Stomach smooth muscle (tissue), 2 donors: ENCODE data around the gene PGM2L1.

ENCODE experiments used
- H3K27ac ChIP-seq: one replicate; pipeline ENCODE4 v1.7.0; 2013; ENCODE audit warnings: mild to moderate bottlenecking, low read length, inconsistent platforms
- H3K27me3 ChIP-seq, 2 donors: one replicate each; pipeline ENCODE4 v1.7.0; 2013; ENCODE audit warnings: low read length in 2 of 2; ENCODE audit not compliant: insufficient read depth in 2 of 2, control insufficient read depth in 1 of 2
- H3K36me3 ChIP-seq, 2 donors: one replicate each; pipeline ENCODE4 v1.7.0; 2013; ENCODE audit warnings: low read length in 2 of 2; ENCODE audit not compliant: control insufficient read depth in 2 of 2, insufficient read depth in 2 of 2
- H3K4me1 ChIP-seq: one replicate; pipeline ENCODE4 v1.7.0; 2013; ENCODE audit warnings: low read length; ENCODE audit not compliant: control insufficient read depth, insufficient read depth
- H3K4me3 ChIP-seq, 2 donors: one replicate each; pipeline ENCODE4 v1.7.0; 2013; ENCODE audit warnings: low read length in 2 of 2
- H3K9ac ChIP-seq, 2 donors: one replicate each; pipeline ENCODE4 v1.7.0; 2013; ENCODE audit warnings: low read length in 2 of 2, mild to moderate bottlenecking in 1 of 2
- H3K9me3 ChIP-seq, 2 donors: one replicate each; pipeline ENCODE4 v1.7.0; 2013; ENCODE audit warnings: low read length in 2 of 2; ENCODE audit not compliant: control insufficient read depth in 2 of 2
- donor health status: healthy.
- donor health status: Pancreatic carcinoma.

PGM2L1 gene

DNA sequence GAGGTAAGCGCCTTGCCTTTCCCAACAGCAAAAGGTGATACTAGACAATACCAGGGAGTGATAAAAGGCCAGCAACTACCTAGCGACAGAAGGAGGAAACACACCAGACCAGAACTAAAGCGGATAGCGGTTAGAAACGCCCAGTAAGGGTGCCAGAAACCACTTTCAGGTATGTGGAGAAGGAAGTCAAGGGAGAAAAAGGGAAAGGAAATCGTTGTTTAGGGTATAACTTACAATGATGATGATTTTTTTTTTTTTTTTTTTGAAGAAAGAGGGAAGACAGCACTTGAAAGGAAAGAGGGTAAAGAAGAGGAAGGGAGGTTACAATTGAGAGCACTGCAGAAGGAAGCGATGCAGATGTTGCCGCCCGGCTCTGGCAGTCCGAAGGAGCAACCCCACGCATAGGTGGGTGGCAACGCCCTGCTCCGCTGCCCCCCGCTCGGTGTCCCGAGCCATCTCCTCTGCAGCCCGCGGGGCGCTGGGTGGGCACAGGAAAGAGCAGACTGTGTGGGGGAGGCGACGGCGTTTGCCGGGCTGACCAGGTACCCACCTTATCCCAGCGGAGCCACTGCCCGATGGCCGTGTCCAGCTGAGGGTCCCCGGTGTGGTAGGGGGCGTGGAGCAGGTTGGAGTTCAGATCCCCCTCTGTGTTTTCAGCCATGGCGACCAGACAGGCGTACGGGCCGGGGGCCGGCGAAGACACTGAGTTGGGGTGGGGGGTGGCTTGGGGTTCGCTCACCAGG, 561 bp downstream of the PGM2L1 start:
- Histone ChIP-seq H3K27ac (no peak overlapping the region), H3K9me3 (no peaks in the 10 kb centered on the region), H3K9ac (peak overlapping the region; percentile 58 to 72)

DNA sequence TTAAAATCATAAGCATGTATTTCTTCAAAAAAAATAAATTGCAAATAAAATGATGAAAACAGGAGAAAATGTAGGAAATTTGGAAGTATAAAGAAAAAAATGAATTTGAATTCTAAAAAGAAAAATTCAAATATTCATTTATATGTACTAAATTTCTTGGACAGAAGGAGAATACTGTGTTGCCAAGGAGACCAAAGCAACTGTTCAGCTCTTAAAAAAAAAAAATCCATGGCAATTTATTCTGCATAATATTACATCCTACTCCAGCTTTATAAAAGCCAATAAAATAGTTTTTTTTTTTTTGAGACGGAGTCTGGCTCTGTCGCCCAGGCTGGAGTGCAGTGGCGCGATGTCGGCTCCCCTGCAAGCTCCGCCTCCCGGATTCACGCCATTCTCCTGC, 6.0 kb downstream of the PGM2L1 start:
- Histone ChIP-seq H3K4me1 (no peaks in the 10 kb centered on the region), H3K4me3 (no peak overlapping the region), H3K27ac (no peak overlapping the region), H3K9ac (no peak overlapping the region), H3K9me3 (no peaks in the 10 kb centered on the region), H3K27me3 (no peaks in the 10 kb centered on the region), H3K36me3 (no peaks in the 10 kb centered on the region)

More for the DNA sequence above, 561 bp downstream of the PGM2L1 start:
- Histone ChIP-seq H3K36me3 (no peaks in the 10 kb centered on the region), H3K27me3 (no peaks in the 10 kb centered on the region), H3K4me3 (peak overlapping the region; percentile 92), H3K4me1 (peaks cover 8% of the 10 kb centered on the region)

DNA sequence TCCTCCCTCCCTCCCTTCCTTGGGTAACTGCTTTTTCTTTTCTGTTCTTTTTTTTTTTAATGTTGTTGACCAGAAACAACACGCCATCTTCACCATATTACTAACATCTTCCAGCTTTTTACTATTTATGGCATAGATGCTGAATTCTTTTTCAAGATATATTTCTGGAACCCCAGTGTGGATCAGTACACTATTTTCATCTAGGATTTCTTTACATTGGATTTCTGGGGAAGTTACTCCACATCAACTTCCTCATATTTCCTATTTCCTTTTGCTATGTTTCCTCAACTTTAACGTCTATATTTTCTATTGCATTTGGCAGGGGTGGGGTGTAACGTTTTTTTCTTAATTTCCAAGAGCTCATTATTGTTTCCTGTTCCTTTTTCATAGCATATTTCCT, 7.0 kb downstream of the PGM2L1 start:
- no peaks in the 10 kb centered on the region for H3K4me1 ChIP-seq
- no peaks in the 10 kb centered on the region for H3K9me3 ChIP-seq
- no peak overlapping the region for H3K4me3 ChIP-seq
- H3K27ac ChIP-seq, result no peak overlapping the region
- no peaks in the 10 kb centered on the region for H3K27me3 ChIP-seq
- no peaks in the 10 kb centered on the region for H3K36me3 ChIP-seq
- H3K9ac ChIP-seq, result no peak overlapping the region

DNA sequence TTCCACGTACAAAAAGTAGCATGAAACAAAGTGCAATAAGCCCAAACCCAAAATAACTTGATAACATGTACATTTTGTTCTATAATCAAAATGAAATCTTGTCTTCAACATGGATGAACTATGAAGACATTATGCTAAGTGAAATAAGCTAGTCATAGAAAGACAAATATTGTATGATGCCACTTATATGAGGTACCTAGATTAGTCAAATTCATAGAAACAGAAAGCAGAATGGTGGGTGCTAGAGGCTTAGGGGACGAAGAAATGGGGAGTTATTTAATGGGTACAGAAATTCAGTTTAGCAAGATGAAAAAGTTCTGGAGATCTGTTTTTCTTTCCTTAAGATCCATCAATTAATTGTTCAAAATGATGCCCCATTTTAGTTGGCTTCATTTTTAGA, 7.5 kb downstream of the PGM2L1 start:
- Histone ChIP-seq H3K9ac (no peak overlapping the region), H3K4me3 (no peak overlapping the region), H3K36me3 (no peaks in the 10 kb centered on the region), H3K27ac (no peak overlapping the region), H3K4me1 (no peaks in the 10 kb centered on the region), H3K27me3 (no peaks in the 10 kb centered on the region), H3K9me3 (no peaks in the 10 kb centered on the region)

DNA sequence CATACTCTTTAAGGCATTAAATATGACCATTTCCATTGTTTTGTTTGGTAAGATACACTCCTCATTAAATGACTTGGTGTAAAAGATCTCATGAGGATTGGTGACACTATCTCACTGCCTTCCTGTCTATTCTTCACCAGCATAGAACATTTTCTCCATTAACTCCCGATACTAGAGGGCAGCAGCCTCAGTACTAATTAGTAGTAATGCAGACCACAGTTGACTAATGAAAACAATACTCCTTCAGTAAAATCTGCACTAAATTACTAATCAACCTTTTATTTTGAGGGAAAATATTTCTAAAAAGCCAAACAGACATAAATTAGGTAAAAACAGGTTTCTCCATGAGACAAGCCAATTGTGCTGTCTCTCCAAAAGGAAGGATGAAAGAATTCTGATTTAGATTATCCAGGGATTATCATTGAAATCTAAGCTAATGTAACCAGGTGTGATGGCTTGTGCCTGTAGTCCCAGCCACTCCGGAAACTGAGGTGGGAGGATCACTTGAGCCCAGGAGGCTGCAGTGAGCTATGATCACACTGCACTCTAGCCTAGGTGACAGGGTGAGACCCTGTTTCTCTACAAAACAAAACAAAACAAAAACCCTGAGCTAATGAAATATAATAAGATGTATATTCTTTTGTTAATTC, 9.4 kb downstream of the PGM2L1 start:
- no peaks in the 10 kb centered on the region for H3K4me1 ChIP-seq

DNA sequence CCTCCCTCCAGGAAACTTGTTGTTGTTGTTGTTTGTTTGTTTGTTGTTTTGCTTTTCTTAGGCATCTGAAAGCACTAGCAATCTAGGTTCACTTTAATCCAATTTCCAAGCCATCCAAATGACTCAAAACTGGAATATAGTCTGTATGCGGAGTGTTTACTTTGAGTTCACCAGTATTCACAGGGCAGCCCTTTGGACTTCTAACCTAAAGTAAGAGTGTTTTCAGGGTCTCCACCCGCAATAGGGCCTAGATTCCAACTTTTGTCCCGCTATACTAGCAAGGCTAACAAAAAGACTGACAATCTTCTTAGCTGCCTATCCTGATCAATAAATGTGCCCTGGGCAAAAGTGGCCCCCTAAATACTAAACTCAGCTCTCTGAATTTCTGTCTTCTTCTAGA, 13.6 kb downstream of the PGM2L1 start:
- Histone ChIP-seq H3K4me3 (no peak overlapping the region), H3K9ac (no peak overlapping the region), H3K27me3 (no peaks in the 10 kb centered on the region), H3K36me3 (no peaks in the 10 kb centered on the region), H3K27ac (no peak overlapping the region), H3K4me1 (no peaks in the 10 kb centered on the region), H3K9me3 (no peaks in the 10 kb centered on the region)

More for the DNA sequence above, 9.4 kb downstream of the PGM2L1 start:
- Histone ChIP-seq H3K9me3 (no peaks in the 10 kb centered on the region), H3K4me3 (no peak overlapping the region), H3K36me3 (no peaks in the 10 kb centered on the region), H3K9ac (no peak overlapping the region), H3K27me3 (no peaks in the 10 kb centered on the region), H3K27ac (no peak overlapping the region)

DNA sequence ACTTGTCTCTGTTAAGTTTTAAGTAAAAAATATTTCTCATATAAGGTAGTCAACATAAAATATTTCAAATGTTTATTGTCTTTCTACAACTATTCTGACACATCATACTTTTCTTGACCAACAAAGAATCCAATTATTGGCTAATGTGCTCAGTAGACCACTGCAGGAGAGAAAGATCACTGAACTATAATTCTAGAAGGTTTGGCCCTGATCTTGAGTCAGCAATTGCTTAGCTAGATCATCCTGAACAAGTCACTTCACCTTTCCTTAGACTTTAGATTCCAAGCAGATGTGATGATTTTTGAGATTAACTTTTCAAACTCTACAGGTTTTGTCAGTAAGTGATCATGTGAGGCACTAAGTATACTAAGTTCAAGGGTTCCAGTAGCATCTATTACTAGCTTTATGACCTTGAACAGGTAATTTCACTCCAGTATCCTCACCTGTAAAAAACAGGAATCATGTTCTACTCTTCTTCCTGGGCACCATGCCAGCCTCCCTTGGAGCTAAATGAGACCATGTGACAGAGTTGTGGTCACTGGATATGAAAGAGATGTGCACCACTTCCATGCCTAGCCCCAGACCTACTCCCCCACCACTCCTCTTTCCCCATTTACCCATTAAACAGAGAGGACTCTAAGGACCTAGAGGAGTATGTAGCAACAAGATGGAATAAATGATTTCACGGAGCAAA, 17.3 kb downstream of the PGM2L1 start:
- Histone ChIP-seq H3K27ac (no peak overlapping the region), H3K27me3 (no peaks in the 10 kb centered on the region), H3K36me3 (no peaks in the 10 kb centered on the region), H3K9me3 (no peaks in the 10 kb centered on the region), H3K9ac (no peak overlapping the region), H3K4me1 (no peaks in the 10 kb centered on the region), H3K4me3 (no peak overlapping the region)

DNA sequence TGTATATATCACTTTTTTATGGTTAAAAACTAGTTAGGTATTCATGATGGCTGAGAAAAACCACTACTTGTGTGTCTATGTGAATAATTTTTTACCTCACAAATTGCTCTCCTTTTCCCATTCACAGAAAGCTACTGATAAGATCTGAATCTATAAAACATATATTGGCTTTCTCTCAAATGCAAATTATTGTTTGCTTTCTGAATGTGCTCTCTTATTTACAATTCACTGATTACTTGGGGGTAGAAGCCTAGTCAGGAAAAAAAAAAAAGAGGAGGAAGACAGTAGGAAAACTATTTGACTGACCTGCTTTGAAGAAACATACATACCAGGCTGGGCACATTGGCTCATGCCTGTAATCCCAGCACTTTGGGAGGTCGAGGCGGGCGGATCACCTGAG, 20.5 kb downstream of the PGM2L1 start:
- Histone ChIP-seq H3K9ac (no peak overlapping the region), H3K27me3 (no peaks in the 10 kb centered on the region), H3K4me1 (no peaks in the 10 kb centered on the region), H3K36me3 (no peaks in the 10 kb centered on the region), H3K27ac (no peak overlapping the region), H3K9me3 (no peaks in the 10 kb centered on the region), H3K4me3 (no peak overlapping the region)

DNA sequence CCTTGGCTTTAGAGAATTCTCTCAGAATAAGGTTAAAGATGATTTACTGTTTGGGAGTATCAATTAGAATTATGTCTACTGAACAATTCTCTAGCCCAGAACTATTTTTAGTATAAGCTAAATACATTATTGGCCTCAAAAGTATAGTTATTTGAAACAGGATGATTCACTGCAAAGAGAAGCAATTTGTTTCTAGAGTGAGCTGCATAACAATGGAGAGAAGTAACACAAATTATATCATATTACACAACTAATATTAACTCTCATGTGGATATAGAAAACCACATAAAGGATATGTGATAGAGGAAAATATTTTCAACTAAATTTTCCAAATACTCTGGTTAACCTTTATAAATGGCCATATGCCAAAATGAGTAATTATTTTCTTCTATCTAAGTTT, 24.9 kb downstream of the PGM2L1 start:
- Histone ChIP-seq H3K9ac (no peak overlapping the region), H3K27ac (no peak overlapping the region), H3K36me3 (no peaks in the 10 kb centered on the region)

DNA sequence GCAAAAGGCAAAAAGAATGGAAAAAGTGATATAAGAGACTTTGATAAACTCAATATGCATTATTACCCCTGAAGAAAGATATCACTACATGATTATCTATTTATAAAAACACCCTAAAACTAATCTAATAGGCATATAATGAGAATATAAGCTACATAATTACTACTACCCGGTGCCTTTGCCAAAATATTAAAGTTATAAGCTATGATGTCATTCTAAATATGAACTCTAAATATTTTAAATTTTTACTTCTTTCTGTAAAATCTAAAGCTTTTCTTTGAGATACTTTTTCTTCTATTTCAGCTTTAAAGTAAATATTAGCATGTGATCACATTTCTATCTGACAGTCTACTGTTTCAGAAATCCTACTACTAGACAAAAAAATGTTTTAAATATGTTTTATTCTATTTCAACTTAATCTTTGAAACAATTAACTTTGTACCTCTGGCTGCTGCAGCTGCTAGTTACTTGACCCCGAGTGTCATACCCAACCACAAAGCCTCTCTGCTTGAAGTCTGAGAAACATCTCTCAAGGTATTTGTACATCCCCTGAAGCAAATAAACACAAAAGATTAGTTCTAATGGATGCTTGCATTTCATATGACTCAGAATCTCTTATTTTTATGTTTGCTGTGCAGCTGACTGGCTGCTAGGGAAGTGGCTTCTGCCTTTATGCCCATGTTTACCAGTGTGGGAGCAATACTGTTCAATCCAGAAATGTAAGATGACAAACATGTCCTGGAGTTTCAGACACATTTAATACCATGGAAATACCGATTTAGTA, 26.8 kb downstream of the PGM2L1 start:
- Histone ChIP-seq H3K9me3 (no peaks in the 10 kb centered on the region), H3K4me1 (no peaks in the 10 kb centered on the region), H3K27me3 (no peaks in the 10 kb centered on the region), H3K27ac (no peak overlapping the region), H3K4me3 (no peak overlapping the region), H3K36me3 (no peaks in the 10 kb centered on the region), H3K9ac (no peak overlapping the region)

More for the DNA sequence above, 24.9 kb downstream of the PGM2L1 start:
- no peaks in the 10 kb centered on the region for H3K27me3 ChIP-seq
- no peaks in the 10 kb centered on the region for H3K4me1 ChIP-seq
- no peak overlapping the region for H3K4me3 ChIP-seq
- no peaks in the 10 kb centered on the region for H3K9me3 ChIP-seq
